HG02870 (cell line): ENCODE results near the gene LPAR6.

ENCODE experiments used
- ATAC-seq: cut with Tn5 transposase; IDR thresholded peaks from one replicate; pipeline ENCODE4 v1.9.1; 2021; ENCODE audit warnings: mild to moderate bottlenecking, moderate library complexity; ENCODE audit not compliant: unreplicated experiment

The LPAR6 gene

GRCh38 chr13:48377857-48378256 is 35.1 kb downstream of the LPAR6 start:
- peak; percentile 76 for ATAC-seq

GRCh38 chr13:48370815-48371214 is 42.1 kb downstream of the LPAR6 start:
- ATAC-seq = no peak

- no peak for ATAC-seq
Measured at GRCh38 chr13:48369988-48370387, 42.9 kb downstream of the LPAR6 start.
